HG02973 (cell line): ENCODE measurements around the gene TUBD1.

Experiments used
- ATAC-seq: cut with Tn5 transposase; IDR thresholded peaks from one replicate; pipeline ENCODE4 v1.9.1; 2021; ENCODE audit warnings: moderate library complexity; ENCODE audit not compliant: unreplicated experiment

The TUBD1 gene

GRCh38 chr17:59827721-59828477 lies 64.8 kb downstream of the TUBD1 start:
- ATAC-seq: no peak

- no peak for ATAC-seq
Measured at GRCh38 chr17:59826706-59827453, 65.9 kb downstream of the TUBD1 start.

GRCh38 chr17:59825533-59826322 lies 67.0 kb downstream of the TUBD1 start:
- no peak for ATAC-seq

GRCh38 chr17:59815965-59816364 lies 76.8 kb downstream of the TUBD1 start:
- no peak for ATAC-seq

GRCh38 chr17:59814685-59815084 lies 78.1 kb downstream of the TUBD1 start:
- no peak for ATAC-seq

- no peak for ATAC-seq
Measured at GRCh38 chr17:59814276-59814675, 78.5 kb downstream of the TUBD1 start.

- ATAC-seq: no peak
Measured at GRCh38 chr17:59812139-59812538, 80.6 kb downstream of the TUBD1 start.

GRCh38 chr17:59811209-59811608 lies 81.5 kb downstream of the TUBD1 start:
- ATAC-seq: no peak

GRCh38 chr17:59810894-59811153 lies 81.9 kb downstream of the TUBD1 start:
- no peak for ATAC-seq
